Kidney epithelial cell (primary cell): ENCODE data around the gene MSTO1. TPM values are rescaled to one million over a fixed set of nuclear protein-coding genes. Genes with fewer than 3 reads are reported as not detected.
"Not testable (repeated sequence)": the region's sequence is repeated elsewhere in the genome, so short reads cannot be mapped to it uniquely, and the experiment has no call there.

Experiments used
- DNase-seq: peaks from one replicate; pipeline ENCODE4 v3.0.0-alpha.2; 2010; ENCODE audit warnings: low read depth
- H3K27me3 ChIP-seq: 2 replicates; pipeline ENCODE4 v1.6.0; 2011; ENCODE audit warnings: low read length; ENCODE audit not compliant: control insufficient read depth, insufficient read depth
- H3K36me3 ChIP-seq: 2 replicates; pipeline ENCODE4 v1.5.1; 2011; ENCODE audit warnings: low read length; ENCODE audit not compliant: control insufficient read depth, insufficient read depth
- H3K4me3 ChIP-seq: 2 replicates; pipeline ENCODE4 v1.5.1; 2011; ENCODE audit warnings: low read depth, mild to moderate bottlenecking, control low read depth, low read length
- CTCF ChIP-seq: IDR thresholded peaks from 2 replicates; pipeline ENCODE4 v1.5.1; 2011; ENCODE audit warnings: mild to moderate bottlenecking, moderate library complexity, low read length, control low read depth, inconsistent platforms; ENCODE audit not compliant: insufficient read depth, poor library complexity, severe bottlenecking
- total RNA-seq: library from RNA; depleted of rRNA; stranded (reverse); fragments of >200 nt; gene quantifications from 2 replicates; pipeline ENCODE4 v1.2.3, GENCODE V29; 2015

MSTO1 gene
- total RNA-seq, 1 donor from 2014 or later, result 12.3 TPM

GRCh38 chr1:155623357-155623756 lies 13.3 kb downstream of the MSTO1 start:
- no peaks in the 10 kb centered on the region for H3K36me3 ChIP-seq
- no peaks in the 10 kb centered on the region for H3K27me3 ChIP-seq
- no peak for DNase-seq
- no peak for TF ChIP-seq CTCF
- H3K4me3 ChIP-seq, result no peak overlapping the region

GRCh38 chr1:155626428-155626827 lies 16.4 kb downstream of the MSTO1 start:
- H3K36me3 ChIP-seq, H3K27me3 ChIP-seq, DNase-seq, H3K4me3 ChIP-seq: not testable (repeated sequence)

GRCh38 chr1:155636397-155637153 lies 26.6 kb downstream of the MSTO1 start:
- Histone ChIP-seq H3K27me3 (no peaks in the 10 kb centered on the region), H3K4me3 (no peak overlapping the region), H3K36me3 (no peaks in the 10 kb centered on the region)
- no peak for TF ChIP-seq CTCF
- no peak for DNase-seq

GRCh38 chr1:155640367-155640766 lies 30.3 kb downstream of the MSTO1 start:
- Histone ChIP-seq H3K27me3 (no peaks in the 10 kb centered on the region), H3K4me3 (no peak overlapping the region), H3K36me3 (no peaks in the 10 kb centered on the region)
- DNase-seq, result no peak
- no peak for TF ChIP-seq CTCF

GRCh38 chr1:155642559-155643180 lies 32.7 kb downstream of the MSTO1 start:
- H3K27me3 ChIP-seq, DNase-seq, H3K36me3 ChIP-seq, H3K4me3 ChIP-seq: not testable (repeated sequence)

- no peak for TF ChIP-seq CTCF
- H3K4me3 ChIP-seq, result no peak overlapping the region
- DNase-seq, result no peak
- H3K27me3 ChIP-seq, result no peaks in the 10 kb centered on the region
- H3K36me3 ChIP-seq, result no peaks in the 10 kb centered on the region
These were observed 33.2 kb downstream of the MSTO1 start for GRCh38 chr1:155643230-155643629.
